K562 (cell line): Measurements from ENCODE around the gene CS. TPM values are rescaled to one million over a fixed set of nuclear protein-coding genes. Genes with fewer than 3 reads are reported as not detected.

ENCODE experiments used
- ZNF124 ChIP-seq: sonication (generic); formaldehyde crosslinking; IDR thresholded peaks from 2 replicates; pipeline ENCODE4 v1.8.1; 2022; ENCODE audit warnings: missing genetic modification reagents
- polyA plus RNA-seq, 8 experiments: library from polyadenylated mRNA; depleted of rRNA in 4 of 8; stranded (reverse) in 5 of 8; unstranded in 3 of 8; fragments of >200 nt; fragmentation: Nextera tagmentation in 2 of 8; fragmentation: Illumina TruSeq in 1 of 8; extraction: Ambion mirVana in 2 of 8; extraction: Trizol in 1 of 8; gene quantifications; 2 replicates each; pipeline versions ENCODE4 v1.2.1 to v1.2.3, GENCODE V29; 2011 to 2014; ENCODE audit warnings: inconsistent platforms in 1 of 8, missing spikeins in 1 of 8
- total RNA-seq, 7 experiments: library from RNA; depleted of rRNA in 6 of 7; stranded (reverse); fragments of >200 nt in 6 of 7; fragmentation: Illumina TruSeq in 2 of 7; extraction: Trizol in 2 of 7; gene quantifications; 2 replicates each; pipeline versions ENCODE4 v1.2.1 to v1.2.3, GENCODE V29; 2011 to 2021; ENCODE audit warnings: low replicate concordance in 1 of 7
- TF ChIP-seq, protein P1 (sequence below): fragments of 200-600 bp; sonication (generic); IDR thresholded peaks from one replicate; pipeline ENCODE4 v1.6.1; 2012; ENCODE audit warnings: mild to moderate bottlenecking, low read depth, low read length, inconsistent platforms
- TF ChIP-seq, protein P2 (sequence below): fragments of 450-650 bp; formaldehyde crosslinking; IDR thresholded peaks from 2 replicates; pipeline ENCODE4 v1.4.0; 2020; ENCODE audit warnings: mild to moderate bottlenecking, mixed read lengths
- TF ChIP-seq, protein P3 (sequence below), 2 experiments: fragments of 450-650 bp; formaldehyde crosslinking in 1 of 2; IDR thresholded peaks; 2 replicates each; pipeline versions ENCODE4 v1.4.0 to v1.6.1; 2014 to 2020; ENCODE audit warnings: mild to moderate bottlenecking in 2 of 2, borderline replicate concordance in 1 of 2, low read depth in 1 of 2

CS gene
- total and polyA plus RNA-seq, 9 of the 15 experiments (the other 6 are each of a cell fraction or from before 2014, with no cell fraction given) = 99.9 to 390 (median 149) TPM

DNA sequence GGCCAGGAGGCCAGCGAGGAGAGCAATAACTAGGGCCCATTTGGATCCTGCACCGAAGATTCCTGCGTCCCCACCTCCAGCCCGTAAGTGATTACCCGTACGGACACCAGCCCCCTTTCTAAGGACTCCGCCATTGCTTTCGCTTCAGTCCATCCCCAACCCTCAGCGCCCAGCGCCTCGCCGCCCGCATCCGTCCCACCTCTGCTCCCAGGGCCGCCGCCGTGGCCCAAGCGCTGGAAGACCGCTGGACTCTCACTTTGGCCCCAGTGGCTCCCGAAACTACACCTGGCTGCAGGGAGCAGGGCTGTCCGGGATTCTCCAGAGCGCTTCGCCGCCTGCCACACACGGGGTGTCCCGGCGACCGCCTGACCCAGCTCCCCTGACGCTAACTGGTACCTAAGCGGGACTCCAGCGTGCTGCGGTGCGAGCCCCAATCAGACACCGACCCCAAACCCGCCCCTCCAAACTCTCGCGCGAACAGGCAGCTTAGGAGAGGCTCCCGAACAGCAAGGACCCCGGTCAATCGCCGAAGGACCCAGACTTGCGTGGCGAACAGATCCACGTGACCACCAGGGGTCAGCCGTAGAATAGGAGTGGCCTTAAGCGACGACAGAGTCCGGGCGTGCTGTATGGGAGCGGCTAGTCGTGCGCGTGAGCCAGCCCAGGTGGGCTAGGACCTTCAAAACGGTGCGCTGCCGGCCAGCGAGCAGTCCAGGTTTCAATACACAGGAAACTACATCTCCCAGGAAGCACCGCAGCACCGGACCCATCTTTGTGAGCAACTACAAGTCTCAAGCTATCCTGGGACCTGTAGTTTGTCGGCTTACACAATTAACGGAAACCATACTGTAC lies 15.7 kb upstream of the CS start, which contains the start of gene CNPY2 (continued):
- TF ChIP-seq, protein P1, sequence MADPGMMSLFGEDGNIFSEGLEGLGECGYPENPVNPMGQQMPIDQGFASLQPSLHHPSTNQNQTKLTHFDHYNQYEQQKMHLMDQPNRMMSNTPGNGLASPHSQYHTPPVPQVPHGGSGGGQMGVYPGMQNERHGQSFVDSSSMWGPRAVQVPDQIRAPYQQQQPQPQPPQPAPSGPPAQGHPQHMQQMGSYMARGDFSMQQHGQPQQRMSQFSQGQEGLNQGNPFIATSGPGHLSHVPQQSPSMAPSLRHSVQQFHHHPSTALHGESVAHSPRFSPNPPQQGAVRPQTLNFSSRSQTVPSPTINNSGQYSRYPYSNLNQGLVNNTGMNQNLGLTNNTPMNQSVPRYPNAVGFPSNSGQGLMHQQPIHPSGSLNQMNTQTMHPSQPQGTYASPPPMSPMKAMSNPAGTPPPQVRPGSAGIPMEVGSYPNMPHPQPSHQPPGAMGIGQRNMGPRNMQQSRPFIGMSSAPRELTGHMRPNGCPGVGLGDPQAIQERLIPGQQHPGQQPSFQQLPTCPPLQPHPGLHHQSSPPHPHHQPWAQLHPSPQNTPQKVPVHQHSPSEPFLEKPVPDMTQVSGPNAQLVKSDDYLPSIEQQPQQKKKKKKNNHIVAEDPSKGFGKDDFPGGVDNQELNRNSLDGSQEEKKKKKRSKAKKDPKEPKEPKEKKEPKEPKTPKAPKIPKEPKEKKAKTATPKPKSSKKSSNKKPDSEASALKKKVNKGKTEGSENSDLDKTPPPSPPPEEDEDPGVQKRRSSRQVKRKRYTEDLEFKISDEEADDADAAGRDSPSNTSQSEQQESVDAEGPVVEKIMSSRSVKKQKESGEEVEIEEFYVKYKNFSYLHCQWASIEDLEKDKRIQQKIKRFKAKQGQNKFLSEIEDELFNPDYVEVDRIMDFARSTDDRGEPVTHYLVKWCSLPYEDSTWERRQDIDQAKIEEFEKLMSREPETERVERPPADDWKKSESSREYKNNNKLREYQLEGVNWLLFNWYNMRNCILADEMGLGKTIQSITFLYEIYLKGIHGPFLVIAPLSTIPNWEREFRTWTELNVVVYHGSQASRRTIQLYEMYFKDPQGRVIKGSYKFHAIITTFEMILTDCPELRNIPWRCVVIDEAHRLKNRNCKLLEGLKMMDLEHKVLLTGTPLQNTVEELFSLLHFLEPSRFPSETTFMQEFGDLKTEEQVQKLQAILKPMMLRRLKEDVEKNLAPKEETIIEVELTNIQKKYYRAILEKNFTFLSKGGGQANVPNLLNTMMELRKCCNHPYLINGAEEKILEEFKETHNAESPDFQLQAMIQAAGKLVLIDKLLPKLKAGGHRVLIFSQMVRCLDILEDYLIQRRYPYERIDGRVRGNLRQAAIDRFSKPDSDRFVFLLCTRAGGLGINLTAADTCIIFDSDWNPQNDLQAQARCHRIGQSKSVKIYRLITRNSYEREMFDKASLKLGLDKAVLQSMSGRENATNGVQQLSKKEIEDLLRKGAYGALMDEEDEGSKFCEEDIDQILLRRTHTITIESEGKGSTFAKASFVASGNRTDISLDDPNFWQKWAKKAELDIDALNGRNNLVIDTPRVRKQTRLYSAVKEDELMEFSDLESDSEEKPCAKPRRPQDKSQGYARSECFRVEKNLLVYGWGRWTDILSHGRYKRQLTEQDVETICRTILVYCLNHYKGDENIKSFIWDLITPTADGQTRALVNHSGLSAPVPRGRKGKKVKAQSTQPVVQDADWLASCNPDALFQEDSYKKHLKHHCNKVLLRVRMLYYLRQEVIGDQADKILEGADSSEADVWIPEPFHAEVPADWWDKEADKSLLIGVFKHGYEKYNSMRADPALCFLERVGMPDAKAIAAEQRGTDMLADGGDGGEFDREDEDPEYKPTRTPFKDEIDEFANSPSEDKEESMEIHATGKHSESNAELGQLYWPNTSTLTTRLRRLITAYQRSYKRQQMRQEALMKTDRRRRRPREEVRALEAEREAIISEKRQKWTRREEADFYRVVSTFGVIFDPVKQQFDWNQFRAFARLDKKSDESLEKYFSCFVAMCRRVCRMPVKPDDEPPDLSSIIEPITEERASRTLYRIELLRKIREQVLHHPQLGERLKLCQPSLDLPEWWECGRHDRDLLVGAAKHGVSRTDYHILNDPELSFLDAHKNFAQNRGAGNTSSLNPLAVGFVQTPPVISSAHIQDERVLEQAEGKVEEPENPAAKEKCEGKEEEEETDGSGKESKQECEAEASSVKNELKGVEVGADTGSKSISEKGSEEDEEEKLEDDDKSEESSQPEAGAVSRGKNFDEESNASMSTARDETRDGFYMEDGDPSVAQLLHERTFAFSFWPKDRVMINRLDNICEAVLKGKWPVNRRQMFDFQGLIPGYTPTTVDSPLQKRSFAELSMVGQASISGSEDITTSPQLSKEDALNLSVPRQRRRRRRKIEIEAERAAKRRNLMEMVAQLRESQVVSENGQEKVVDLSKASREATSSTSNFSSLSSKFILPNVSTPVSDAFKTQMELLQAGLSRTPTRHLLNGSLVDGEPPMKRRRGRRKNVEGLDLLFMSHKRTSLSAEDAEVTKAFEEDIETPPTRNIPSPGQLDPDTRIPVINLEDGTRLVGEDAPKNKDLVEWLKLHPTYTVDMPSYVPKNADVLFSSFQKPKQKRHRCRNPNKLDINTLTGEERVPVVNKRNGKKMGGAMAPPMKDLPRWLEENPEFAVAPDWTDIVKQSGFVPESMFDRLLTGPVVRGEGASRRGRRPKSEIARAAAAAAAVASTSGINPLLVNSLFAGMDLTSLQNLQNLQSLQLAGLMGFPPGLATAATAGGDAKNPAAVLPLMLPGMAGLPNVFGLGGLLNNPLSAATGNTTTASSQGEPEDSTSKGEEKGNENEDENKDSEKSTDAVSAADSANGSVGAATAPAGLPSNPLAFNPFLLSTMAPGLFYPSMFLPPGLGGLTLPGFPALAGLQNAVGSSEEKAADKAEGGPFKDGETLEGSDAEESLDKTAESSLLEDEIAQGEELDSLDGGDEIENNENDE = no peak
- TF ChIP-seq, protein P2, sequence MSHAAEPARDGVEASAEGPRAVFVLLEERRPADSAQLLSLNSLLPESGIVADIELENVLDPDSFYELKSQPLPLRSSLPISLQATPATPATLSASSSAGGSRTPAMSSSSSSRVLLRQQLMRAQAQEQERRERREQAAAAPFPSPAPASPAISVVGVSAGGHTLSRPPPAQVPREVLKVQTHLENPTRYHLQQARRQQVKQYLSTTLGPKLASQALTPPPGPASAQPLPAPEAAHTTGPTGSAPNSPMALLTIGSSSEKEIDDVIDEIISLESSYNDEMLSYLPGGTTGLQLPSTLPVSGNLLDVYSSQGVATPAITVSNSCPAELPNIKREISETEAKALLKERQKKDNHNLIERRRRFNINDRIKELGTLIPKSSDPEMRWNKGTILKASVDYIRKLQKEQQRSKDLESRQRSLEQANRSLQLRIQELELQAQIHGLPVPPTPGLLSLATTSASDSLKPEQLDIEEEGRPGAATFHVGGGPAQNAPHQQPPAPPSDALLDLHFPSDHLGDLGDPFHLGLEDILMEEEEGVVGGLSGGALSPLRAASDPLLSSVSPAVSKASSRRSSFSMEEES (CRISPR knock-in tag) = peak; percentile 90
- no peak for TF ChIP-seq ZNF124 (CRISPR knock-in tag)
- TF ChIP-seq, protein P3, sequence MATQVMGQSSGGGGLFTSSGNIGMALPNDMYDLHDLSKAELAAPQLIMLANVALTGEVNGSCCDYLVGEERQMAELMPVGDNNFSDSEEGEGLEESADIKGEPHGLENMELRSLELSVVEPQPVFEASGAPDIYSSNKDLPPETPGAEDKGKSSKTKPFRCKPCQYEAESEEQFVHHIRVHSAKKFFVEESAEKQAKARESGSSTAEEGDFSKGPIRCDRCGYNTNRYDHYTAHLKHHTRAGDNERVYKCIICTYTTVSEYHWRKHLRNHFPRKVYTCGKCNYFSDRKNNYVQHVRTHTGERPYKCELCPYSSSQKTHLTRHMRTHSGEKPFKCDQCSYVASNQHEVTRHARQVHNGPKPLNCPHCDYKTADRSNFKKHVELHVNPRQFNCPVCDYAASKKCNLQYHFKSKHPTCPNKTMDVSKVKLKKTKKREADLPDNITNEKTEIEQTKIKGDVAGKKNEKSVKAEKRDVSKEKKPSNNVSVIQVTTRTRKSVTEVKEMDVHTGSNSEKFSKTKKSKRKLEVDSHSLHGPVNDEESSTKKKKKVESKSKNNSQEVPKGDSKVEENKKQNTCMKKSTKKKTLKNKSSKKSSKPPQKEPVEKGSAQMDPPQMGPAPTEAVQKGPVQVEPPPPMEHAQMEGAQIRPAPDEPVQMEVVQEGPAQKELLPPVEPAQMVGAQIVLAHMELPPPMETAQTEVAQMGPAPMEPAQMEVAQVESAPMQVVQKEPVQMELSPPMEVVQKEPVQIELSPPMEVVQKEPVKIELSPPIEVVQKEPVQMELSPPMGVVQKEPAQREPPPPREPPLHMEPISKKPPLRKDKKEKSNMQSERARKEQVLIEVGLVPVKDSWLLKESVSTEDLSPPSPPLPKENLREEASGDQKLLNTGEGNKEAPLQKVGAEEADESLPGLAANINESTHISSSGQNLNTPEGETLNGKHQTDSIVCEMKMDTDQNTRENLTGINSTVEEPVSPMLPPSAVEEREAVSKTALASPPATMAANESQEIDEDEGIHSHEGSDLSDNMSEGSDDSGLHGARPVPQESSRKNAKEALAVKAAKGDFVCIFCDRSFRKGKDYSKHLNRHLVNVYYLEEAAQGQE (IDR thresholded peaks at IDR 0.05; ENCODE audit: borderline replicate concordance) = peak; percentile 90
- TF ChIP-seq, protein P3 (CRISPR knock-in tag; IDR thresholded peaks at IDR 0.05; ENCODE audit: low read depth) = 0 out of 2 replicates have a peak, but pooled peaks have one; percentile 44
